Sigmoid colon (tissue), 4 donors: Measurements from ENCODE around the gene SLC22A4.

ENCODE experiments used
- POLR2AphosphoS5 ChIP-seq, 4 donors: sonication (generic); formaldehyde crosslinking; IDR thresholded peaks; one replicate each; pipeline ENCODE4 v1.6.1; 2017; ENCODE audit warnings: antibody characterized with exemption in 4 of 4
- TF ChIP-seq, protein P1 (sequence below), 4 experiments: fragments of 450-650 bp in 3 of 4; fragments of 200-600 bp in 1 of 4; IDR thresholded peaks; one replicate each; pipeline ENCODE4 v1.5.1; 2016 to 2019; ENCODE audit warnings: antibody characterized with exemption in 4 of 4, mild to moderate bottlenecking in 3 of 4, moderate library complexity in 2 of 4

DNA sequence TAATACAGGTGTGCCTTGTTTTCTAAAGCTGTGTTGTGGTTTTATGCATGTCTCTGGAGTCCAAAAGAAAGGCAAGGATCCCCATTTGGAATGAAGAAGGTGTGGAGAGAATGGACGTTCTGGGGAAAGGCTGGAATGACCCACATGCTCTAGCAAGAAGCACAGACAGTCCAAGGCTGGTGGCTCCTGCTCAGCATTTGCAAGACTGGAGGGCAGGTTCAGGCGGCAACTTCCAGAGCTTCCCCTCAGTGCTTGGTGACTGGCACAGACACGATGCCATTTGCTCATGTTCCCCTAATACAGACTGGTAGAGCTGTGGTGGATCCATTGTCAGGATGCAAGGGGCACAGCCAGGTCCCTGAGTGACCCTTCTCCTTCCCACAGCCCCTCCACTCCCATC is 8.2 kb downstream of the SLC22A4 start:
- TF ChIP-seq, protein P1, sequence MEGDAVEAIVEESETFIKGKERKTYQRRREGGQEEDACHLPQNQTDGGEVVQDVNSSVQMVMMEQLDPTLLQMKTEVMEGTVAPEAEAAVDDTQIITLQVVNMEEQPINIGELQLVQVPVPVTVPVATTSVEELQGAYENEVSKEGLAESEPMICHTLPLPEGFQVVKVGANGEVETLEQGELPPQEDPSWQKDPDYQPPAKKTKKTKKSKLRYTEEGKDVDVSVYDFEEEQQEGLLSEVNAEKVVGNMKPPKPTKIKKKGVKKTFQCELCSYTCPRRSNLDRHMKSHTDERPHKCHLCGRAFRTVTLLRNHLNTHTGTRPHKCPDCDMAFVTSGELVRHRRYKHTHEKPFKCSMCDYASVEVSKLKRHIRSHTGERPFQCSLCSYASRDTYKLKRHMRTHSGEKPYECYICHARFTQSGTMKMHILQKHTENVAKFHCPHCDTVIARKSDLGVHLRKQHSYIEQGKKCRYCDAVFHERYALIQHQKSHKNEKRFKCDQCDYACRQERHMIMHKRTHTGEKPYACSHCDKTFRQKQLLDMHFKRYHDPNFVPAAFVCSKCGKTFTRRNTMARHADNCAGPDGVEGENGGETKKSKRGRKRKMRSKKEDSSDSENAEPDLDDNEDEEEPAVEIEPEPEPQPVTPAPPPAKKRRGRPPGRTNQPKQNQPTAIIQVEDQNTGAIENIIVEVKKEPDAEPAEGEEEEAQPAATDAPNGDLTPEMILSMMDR (IDR thresholded peaks at IDR 0.05): no peak
- TF ChIP-seq POLR2AphosphoS5 (IDR thresholded peaks at IDR 0.05): no peak
